ENCODE data around the gene MALL. TPM values are rescaled to one million over a fixed set of nuclear protein-coding genes. Genes with fewer than 3 reads are reported as not detected.
"Not testable (repeated sequence)": the region's sequence is repeated elsewhere in the genome, so short reads cannot be mapped to it uniquely, and the experiment has no call there.

Gene MALL
- total RNA-seq = 19.6 TPM
- long read RNA-seq, transcript MALL-201 (4 exons, 3,061 nt) = major isoform, 28 of 37 reads
- long read RNA-seq, partial matches to known transcripts = 1 of 37 reads
- long read RNA-seq, other reads (novel, unspliced or antisense) = 8 of 37 reads

GRCh38 chr2:110115291-110116032 lies at the start of gene MALL:
TSS of gene MALL (minus strand) at chr2:110115822. CDS start at chr2:110115792, 30 bp downstream.
- DNase-seq (ENCODE audit: low spot score) = no peak
- intact Hi-C loops (cut with DNase I) = no loop called here

DNA sequence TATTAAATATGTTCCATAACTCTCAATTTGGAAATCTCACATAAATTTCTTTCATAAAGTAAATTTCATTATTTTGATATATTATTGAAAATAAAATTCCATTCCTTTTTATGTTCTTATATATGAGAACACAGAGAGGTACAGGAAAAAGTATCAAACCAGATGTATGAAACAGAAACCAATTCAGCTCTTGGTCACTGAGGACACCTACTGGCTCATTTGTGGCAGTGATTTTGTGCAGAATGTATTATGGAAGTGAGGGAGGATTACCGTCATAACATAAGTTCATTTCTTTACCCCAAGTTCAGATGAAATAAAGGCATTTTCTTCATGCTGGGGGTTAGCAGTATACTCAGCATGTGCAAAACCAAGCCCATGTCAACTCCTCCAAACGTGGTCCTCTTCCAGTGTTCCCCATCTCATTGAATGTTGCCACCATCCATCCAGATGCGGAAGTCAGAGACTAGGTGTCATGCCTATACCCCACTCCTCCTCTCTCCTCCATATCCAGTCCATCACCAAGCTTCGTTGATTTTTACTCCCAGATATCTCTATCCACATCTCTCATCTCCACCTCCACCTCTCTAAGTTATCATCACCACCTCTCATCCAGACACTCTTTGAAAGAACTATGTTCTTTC lies 41.7 kb upstream of the MALL start:
- no peak for DNase-seq (ENCODE audit: low spot score)
- intact Hi-C loops (cut with DNase I) = no loop called here

DNA sequence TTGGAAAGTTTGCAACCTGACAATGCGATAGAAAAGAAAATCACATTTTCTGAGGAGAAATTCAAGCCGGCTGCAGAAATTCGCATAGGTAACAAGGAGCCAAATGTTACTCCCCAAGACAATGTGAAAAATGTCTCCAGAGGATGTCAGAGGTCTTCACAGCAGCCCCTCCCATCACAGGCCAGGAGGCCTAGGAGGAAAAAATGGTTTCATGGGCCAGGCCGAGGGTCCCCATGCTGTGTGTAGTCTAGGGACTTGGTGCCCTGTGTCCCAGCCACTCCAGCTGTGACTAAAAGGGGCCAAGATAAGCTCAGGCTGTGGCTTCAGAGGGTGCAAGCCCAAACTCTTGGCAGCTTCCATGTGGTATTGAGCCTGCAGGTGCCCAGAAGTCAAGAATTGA lies 39.2 kb upstream of the MALL start:
- intact Hi-C loops (cut with DNase I); DNase-seq (ENCODE audit: low spot score): not testable (repeated sequence)

- DNase-seq (ENCODE audit: low spot score); intact Hi-C loops (cut with DNase I): not testable (repeated sequence)
Observed at GRCh38 chr2:110154188-110154587, 38.6 kb upstream of the MALL start.

- DNase-seq (ENCODE audit: low spot score) = no peak
- intact Hi-C loops (cut with DNase I) = no loop called here
Observed at GRCh38 chr2:110153416-110153815, 37.8 kb upstream of the MALL start.

- intact Hi-C loops (cut with DNase I) = no loop called here
- no peak for DNase-seq (ENCODE audit: low spot score)
Observed at GRCh38 chr2:110152943-110153342, 37.3 kb upstream of the MALL start.

DNA sequence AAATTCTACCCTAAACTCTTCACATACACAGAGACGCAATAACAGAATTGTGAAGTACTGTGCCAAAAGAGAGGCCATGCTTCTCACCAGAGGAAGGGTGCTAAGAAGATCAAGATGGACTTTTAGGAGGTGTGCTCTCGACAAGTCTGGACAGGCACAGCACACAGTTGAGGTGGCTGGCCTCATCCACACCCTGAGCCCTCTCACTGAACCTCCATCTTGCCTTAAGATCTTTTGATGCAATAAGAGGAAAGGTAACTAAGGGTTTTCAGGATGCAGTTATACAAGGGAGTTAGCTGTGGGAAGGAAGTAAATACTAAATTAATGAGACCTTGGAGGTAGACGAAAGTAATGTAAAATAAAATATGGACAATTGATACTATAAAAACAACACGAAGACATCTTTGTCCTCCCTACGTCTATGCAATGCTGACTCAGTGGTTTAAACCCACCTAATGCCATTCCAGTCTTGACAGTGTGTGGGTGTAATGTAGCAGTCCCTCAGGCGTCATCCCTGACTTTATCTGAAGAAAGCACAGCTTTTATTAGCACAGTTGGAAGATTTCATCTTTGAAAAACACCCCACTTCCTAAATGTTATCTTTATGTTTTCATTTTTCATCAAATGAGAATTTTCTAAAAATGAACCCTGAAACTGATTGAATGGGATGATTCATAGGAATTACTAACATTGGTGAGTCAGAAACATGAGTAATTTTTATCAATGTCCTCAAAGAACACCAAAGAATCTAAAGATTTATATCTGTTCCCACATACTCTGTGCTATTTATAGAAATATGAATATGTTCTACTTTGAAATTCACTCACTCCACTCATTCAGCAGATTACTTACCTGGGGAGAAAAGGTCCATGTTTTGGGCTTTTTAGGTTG lies 34.0 kb upstream of the MALL start:
- DNase-seq (ENCODE audit: low spot score) = no peak
- intact Hi-C loops (cut with DNase I) = no loop called here

DNA sequence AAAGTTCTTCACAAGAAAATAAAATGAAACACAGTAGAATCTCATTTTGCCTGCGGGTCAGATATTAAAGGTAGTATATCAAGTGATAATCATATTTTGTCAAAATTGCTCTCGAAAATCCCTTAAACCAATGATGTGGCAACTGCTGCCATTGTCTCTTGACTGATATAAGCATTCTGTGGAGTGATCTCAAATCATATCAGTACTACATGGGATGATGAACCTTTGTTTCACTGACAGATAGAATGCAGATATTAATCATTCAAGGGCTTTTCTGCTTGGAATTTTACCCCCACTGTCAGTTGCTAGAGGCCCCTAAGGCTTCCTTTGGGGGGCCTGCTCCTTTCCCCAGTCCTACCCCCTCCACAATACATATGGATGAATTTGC lies 31.3 kb upstream of the MALL start:
- intact Hi-C loops (cut with DNase I) = loop anchor here (2.0 kb wide), 1 partner anchor 20 kb away; no protein-coding TSS in a partner anchor
- DNase-seq (ENCODE audit: low spot score) = no peak

- intact Hi-C loops (cut with DNase I) = loop anchor here (2.0 kb wide), 1 partner anchor 20 kb away; no protein-coding TSS in a partner anchor
- no peak for DNase-seq (ENCODE audit: low spot score)
Observed at GRCh38 chr2:110146183-110146944, 30.7 kb upstream of the MALL start.

GRCh38 chr2:110143982-110144381 lies 28.4 kb upstream of the MALL start:
- no peak for DNase-seq (ENCODE audit: low spot score)
- intact Hi-C loops (cut with DNase I) = no loop called here

DNA sequence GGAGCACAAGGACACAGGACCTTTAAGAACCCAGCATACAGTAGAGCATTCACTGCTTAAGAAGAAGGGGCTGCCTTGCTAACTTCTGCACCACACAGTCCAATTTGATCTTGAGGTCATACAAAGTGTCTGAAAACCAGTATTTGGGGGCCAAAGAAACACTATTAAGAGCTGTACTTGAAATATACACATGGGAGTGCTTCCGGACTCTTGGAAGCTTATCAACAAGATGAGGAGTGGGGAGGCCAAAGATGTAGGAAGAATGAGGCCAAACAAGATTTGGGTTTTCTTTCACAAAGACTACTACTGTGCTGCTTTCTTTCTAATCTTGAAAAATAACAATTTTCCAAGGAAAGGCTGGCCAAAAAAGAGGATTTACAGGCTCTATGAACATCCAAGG lies 24.8 kb upstream of the MALL start:
- intact Hi-C loops (cut with DNase I) = no loop called here

DNA sequence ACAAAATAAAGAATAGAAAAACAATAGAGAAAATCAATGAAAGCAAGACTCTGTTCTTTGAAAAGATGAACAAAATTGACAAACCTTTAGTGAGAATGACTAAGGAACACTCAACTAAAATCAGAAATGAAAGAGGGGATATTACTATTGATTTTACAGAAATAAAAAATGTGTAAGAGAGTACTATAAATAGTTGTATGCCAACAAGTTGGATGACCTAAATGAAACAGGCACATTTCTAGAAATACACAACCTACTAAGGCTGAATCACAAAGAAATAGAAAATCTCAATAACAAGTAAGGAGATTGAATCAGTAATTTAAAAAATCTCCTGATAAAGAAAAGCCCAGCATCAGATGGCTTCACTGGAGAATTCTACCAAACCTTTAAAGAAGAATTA lies 18.4 kb upstream of the MALL start:
- intact Hi-C loops (cut with DNase I) = no loop called here
- DNase-seq (ENCODE audit: low spot score) = no peak

More for the DNA sequence above, 24.8 kb upstream of the MALL start:
- DNase-seq (ENCODE audit: low spot score) = no peak

- DNase-seq (ENCODE audit: low spot score) = no peak
- intact Hi-C loops (cut with DNase I) = no loop called here
Observed at GRCh38 chr2:110131166-110131565, 15.5 kb upstream of the MALL start.

DNA sequence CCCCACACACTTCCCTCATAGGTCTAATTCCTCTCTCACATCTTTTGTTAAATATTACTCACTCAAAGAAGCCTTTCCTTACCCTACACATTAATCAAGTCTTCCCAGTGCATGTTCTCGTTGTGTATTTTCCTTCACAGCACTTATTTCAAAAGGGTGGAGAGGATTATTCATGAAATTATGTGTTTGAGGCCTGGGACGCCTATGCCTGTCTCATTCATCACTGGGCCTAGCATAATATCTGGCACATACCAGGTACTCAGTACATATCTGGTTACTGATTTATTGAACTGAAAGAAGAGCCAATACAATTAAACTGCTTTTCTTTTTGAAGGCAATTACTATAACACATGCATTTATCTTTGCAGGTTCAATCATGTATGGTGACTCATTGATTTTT lies 15.1 kb upstream of the MALL start:
- no peak for DNase-seq (ENCODE audit: low spot score)
- intact Hi-C loops (cut with DNase I) = no loop called here

DNA sequence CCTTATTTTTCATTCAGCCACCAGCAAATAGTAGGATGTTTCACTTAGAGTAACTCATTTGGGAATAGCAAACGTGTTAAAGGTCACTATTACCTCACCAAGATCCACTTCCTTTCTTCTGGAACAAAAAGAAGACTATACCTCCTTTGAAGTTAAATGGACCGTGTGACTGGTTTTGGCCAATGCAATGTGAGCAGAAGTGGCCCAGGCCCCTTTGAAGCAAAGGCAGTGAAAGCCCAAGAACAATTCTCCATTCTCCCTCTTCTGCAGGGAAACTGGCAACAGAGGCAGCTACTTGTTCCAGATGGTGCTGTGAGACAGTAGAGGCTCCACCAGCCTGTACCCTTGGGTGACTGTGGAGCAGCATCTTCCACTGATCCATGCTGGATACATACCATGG lies 11.3 kb upstream of the MALL start:
- DNase-seq (ENCODE audit: low spot score) = no peak
- intact Hi-C loops (cut with DNase I) = loop anchor here (2.0 kb wide), 1 partner anchor 20 kb away; no protein-coding TSS in a partner anchor

GRCh38 chr2:110126086-110126773 lies 10.6 kb upstream of the MALL start:
- intact Hi-C loops (cut with DNase I) = loop anchor here (2.0 kb wide), 1 partner anchor 21 kb away; no protein-coding TSS in a partner anchor
- no peak for DNase-seq (ENCODE audit: low spot score)

- intact Hi-C loops (cut with DNase I) = no loop called here
- no peak for DNase-seq (ENCODE audit: low spot score)
Observed at GRCh38 chr2:110124939-110125691, 9.5 kb upstream of the MALL start.

All from cardiac septum (tissue), 1 donor.